ENCODE data around the gene C11orf91.

DNA sequence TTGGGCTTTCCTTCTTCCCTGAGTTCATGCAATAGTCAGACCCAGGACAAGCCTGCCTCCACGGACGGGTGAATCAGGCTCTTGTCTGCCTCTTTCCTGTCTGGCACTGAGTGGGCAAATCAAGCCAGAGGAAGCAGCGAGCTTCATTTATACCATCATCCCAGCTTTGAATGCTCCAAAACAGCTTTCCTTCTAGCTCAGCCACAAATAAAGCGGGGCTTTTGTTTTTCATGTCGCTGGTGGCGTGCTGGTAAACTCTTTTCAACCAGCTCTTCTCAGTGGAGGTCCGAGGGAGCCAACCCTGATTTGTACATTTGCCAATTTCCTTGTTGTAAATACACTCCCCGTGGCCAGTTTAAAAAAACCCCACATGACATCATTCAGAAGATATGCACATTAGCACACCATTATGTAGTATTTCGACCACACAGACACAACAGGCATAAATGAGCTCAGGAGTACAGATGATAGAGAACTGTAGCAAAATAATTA, 8.6 kb downstream of the C11orf91 start:
- TF ChIP-seq ARID4B (CRISPR knock-in tag; IDR thresholded peaks at IDR 0.05; ENCODE audit: borderline replicate concordance) (no peak), IRF2 (CRISPR knock-in tag; IDR thresholded peaks at IDR 0.05; ENCODE audit: borderline replicate concordance, low read depth) (no peak), NR2C2 (CRISPR knock-in tag; IDR thresholded peaks at IDR 0.05) (no peak), ELF4 (CRISPR knock-in tag; IDR thresholded peaks at IDR 0.05; ENCODE audit: low read depth) (no peak)
- TF ChIP-seq, protein P1, sequence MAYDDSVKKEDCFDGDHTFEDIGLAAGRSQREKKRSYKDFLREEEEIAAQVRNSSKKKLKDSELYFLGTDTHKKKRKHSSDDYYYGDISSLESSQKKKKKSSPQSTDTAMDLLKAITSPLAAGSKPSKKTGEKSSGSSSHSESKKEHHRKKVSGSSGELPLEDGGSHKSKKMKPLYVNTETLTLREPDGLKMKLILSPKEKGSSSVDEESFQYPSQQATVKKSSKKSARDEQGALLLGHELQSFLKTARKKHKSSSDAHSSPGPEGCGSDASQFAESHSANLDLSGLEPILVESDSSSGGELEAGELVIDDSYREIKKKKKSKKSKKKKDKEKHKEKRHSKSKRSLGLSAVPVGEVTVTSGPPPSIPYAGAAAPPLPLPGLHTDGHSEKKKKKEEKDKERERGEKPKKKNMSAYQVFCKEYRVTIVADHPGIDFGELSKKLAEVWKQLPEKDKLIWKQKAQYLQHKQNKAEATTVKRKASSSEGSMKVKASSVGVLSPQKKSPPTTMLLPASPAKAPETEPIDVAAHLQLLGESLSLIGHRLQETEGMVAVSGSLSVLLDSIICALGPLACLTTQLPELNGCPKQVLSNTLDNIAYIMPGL (CRISPR knock-in tag; IDR thresholded peaks at IDR 0.05) = no peak
- TF ChIP-seq, protein P2, sequence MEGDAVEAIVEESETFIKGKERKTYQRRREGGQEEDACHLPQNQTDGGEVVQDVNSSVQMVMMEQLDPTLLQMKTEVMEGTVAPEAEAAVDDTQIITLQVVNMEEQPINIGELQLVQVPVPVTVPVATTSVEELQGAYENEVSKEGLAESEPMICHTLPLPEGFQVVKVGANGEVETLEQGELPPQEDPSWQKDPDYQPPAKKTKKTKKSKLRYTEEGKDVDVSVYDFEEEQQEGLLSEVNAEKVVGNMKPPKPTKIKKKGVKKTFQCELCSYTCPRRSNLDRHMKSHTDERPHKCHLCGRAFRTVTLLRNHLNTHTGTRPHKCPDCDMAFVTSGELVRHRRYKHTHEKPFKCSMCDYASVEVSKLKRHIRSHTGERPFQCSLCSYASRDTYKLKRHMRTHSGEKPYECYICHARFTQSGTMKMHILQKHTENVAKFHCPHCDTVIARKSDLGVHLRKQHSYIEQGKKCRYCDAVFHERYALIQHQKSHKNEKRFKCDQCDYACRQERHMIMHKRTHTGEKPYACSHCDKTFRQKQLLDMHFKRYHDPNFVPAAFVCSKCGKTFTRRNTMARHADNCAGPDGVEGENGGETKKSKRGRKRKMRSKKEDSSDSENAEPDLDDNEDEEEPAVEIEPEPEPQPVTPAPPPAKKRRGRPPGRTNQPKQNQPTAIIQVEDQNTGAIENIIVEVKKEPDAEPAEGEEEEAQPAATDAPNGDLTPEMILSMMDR (IDR thresholded peaks at IDR 0.05) = no peak
